ENCODE results near the gene TFEB.

- TF ChIP-seq CTCF (IDR thresholded peaks at IDR 0.05 in 8 of 11, conservative IDR thresholded peaks at IDR 0.05 in 3 of 11) (no peak), POLR2AphosphoS5 (IDR thresholded peaks at IDR 0.05) (no peak), POLR2A (IDR thresholded peaks at IDR 0.05) (no peak)
These were observed 91.5 kb downstream of the TFEB start for GRCh38 chr6:41643899-41644269.

Data from spleen (tissue), 7 donors.